ENCODE data around the gene ZFP62.

DNA sequence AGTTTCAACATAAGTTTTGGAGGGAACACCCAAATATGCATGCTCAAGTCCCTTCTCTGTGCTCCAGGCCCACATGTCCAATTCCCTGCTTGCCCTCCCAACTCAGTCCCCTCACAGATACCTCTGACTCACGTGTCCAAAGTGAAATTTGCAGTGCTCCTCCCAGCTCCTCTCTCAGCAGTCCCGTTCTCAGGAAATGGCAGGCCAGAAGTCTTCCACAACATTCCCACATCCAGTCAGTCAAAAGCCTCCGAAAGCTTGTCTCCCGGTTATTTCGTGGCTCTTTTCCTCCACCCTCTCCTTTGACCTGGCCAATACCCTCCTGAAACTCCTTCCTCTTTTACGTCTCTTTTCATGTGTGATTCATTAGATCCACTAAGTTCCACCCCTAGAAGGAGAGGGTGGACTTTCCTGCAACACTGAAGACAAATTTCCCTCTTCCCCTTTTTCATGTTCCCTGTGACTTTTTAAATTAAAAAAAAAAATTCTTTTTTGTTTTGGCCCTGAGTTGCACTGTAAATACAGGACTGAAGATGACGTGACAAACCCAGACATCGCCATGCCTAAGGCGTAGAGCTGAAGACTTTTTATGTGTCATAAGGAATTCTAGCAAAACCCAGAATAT, 45.7 kb downstream of the ZFP62 start:
- TF ChIP-seq, protein P1, sequence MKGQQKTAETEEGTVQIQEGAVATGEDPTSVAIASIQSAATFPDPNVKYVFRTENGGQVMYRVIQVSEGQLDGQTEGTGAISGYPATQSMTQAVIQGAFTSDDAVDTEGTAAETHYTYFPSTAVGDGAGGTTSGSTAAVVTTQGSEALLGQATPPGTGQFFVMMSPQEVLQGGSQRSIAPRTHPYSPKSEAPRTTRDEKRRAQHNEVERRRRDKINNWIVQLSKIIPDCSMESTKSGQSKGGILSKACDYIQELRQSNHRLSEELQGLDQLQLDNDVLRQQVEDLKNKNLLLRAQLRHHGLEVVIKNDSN (IDR thresholded peaks at IDR 0.05) = no peak
- TF ChIP-seq EP300 (IDR thresholded peaks at IDR 0.05; ENCODE audit: borderline replicate concordance) = no peak
- TF ChIP-seq, protein P2, sequence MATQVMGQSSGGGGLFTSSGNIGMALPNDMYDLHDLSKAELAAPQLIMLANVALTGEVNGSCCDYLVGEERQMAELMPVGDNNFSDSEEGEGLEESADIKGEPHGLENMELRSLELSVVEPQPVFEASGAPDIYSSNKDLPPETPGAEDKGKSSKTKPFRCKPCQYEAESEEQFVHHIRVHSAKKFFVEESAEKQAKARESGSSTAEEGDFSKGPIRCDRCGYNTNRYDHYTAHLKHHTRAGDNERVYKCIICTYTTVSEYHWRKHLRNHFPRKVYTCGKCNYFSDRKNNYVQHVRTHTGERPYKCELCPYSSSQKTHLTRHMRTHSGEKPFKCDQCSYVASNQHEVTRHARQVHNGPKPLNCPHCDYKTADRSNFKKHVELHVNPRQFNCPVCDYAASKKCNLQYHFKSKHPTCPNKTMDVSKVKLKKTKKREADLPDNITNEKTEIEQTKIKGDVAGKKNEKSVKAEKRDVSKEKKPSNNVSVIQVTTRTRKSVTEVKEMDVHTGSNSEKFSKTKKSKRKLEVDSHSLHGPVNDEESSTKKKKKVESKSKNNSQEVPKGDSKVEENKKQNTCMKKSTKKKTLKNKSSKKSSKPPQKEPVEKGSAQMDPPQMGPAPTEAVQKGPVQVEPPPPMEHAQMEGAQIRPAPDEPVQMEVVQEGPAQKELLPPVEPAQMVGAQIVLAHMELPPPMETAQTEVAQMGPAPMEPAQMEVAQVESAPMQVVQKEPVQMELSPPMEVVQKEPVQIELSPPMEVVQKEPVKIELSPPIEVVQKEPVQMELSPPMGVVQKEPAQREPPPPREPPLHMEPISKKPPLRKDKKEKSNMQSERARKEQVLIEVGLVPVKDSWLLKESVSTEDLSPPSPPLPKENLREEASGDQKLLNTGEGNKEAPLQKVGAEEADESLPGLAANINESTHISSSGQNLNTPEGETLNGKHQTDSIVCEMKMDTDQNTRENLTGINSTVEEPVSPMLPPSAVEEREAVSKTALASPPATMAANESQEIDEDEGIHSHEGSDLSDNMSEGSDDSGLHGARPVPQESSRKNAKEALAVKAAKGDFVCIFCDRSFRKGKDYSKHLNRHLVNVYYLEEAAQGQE (IDR thresholded peaks at IDR 0.05; ENCODE audit: low read depth) = no peak
- no peak for TF ChIP-seq RAD21 (IDR thresholded peaks at IDR 0.05; ENCODE audit: low read depth)
- no peak for TF ChIP-seq FOXM1 (IDR thresholded peaks at IDR 0.05; ENCODE audit: borderline replicate concordance, low read depth)
- TF ChIP-seq EGR1 (IDR thresholded peaks at IDR 0.05) = no peak
- TF ChIP-seq TEAD4 (IDR thresholded peaks at IDR 0.05) = no peak
- TF ChIP-seq YY1 (IDR thresholded peaks at IDR 0.05; ENCODE audit: low read depth) = no peak
- TF ChIP-seq, protein P3, sequence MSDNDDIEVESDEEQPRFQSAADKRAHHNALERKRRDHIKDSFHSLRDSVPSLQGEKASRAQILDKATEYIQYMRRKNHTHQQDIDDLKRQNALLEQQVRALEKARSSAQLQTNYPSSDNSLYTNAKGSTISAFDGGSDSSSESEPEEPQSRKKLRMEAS (IDR thresholded peaks at IDR 0.05) = no peak
- no peak for TF ChIP-seq TAF1 (IDR thresholded peaks at IDR 0.05; ENCODE audit: low read depth)
- no peak for TF ChIP-seq CREB1 (IDR thresholded peaks at IDR 0.05; ENCODE audit: low read depth)
- TF ChIP-seq ZBTB7A (IDR thresholded peaks at IDR 0.05; ENCODE audit: low read depth) = no peak
- no peak for TF ChIP-seq CEBPB (IDR thresholded peaks at IDR 0.05)
- no peak for TF ChIP-seq NFIC (IDR thresholded peaks at IDR 0.05)
